ENCODE results near the gene HID1.
"Not testable (repeated sequence)": the region's sequence is repeated elsewhere in the genome, so short reads cannot be mapped to it uniquely, and the experiment has no call there.

Gene HID1

GRCh38 chr17:74999523-74999922 is 27.0 kb upstream of the HID1 start:
- DNase-seq: no peak

- DNase-seq: no peak
These were observed 26.2 kb upstream of the HID1 start for GRCh38 chr17:74998783-74999182.

- no peak for DNase-seq
These were observed 23.3 kb upstream of the HID1 start for GRCh38 chr17:74995847-74996246.

DNA sequence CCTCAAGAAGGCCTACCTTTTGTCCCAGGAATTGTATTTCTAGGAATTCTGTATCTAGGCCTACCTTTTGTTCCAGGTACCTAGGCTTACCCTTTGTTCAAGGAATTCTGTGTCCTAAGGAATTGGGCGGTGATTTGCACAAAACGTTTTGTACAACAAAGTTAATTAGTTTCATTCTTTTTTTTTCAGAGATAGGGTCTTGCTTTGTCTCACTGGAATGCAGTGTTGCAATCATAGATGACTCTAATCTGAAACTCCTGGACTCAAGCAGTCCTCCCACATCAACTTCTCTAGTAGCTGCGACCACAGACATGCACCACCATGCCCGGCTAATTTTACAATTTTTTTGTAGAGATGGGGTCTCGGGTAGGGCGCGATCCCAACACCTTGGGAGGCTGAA is 21.9 kb upstream of the HID1 start:
- DNase-seq: no peak

DNA sequence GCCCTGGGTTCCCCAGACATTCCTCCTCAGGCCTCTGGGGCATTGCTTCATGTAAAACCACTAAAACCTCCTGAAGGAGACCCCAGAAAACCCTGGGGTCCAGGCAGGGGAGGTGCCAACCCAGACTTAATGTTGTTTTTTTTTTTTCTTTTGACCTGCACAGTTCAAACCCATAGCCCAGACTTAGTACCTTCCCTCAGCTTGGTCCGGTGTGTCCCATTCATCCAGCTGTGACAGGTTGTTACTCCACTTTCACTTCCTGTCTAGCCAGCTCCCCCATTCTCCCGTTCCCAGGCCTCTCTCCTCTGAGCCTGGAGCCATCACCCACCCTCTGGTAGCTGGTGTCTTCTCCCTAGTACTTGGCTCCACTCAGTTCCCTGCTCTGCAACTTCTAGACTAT is 19.7 kb upstream of the HID1 start:
- no peak for DNase-seq

DNA sequence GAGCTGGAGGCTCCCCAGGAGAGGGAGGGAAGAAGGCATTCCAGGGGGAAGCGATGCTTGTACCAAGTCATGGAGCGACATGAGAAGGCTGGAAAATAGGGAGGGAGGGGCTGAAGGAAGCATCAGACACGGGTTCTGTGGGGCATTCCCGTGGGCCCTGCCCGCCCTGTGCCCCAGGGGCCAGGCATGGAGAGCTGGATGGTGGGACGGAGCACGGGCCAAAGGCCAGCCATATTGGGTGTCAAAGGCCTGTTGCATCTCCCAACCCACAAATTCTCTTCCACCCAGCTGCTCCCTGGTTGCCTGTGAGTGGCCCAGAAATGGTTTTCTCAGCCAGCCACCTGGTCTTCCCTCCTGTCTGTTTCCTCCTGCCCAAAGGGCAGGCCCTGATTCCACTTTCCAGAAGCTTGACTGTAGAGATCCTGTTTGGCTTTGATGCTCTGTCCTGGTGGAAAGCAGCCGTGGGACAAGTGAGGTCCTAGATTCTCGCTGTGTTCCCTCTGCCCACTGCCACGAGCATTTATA is 18.1 kb upstream of the HID1 start:
- no peak for DNase-seq

- peak; percentile 37 for DNase-seq
These were observed 15.6 kb upstream of the HID1 start for GRCh38 chr17:74987909-74988711.

DNA sequence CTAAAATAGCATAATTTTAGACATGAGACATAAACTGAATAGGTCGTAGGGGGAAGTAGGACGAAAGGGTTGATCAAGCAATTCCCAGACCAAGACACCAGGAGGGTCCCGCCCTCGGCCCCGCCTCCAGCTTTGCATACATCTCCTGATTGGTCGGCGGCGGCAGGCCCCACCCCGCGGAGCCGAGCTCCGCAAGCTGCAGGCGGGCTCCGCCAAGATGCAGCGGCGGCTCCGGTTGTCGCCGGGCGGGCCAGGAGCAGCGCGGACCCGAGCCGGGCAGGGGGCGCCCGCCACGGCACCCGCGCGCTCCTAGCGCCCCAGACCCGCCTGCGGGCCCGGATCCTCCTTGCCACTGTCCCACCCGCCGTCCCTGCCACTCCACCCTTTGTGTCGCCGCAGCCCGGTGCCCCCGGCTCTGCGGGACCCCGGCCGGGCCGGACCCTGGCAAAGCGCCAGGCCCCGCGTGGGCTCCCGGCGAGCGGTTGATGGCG is 14.9 kb upstream of the HID1 start, which contains the start of gene CDR2L:
CDR2L (plus strand) TSS at position 215 of the 491 bp plus-strand sequence. CDS start 412 bp downstream, outside the sequence.
- DNase-seq: peak; percentile 89

GRCh38 chr17:74986206-74986576 is 13.6 kb upstream of the HID1 start:
- DNase-seq: no peak

- peak; percentile 54 for DNase-seq
These were observed 10.2 kb upstream of the HID1 start for GRCh38 chr17:74982663-74983313.

DNA sequence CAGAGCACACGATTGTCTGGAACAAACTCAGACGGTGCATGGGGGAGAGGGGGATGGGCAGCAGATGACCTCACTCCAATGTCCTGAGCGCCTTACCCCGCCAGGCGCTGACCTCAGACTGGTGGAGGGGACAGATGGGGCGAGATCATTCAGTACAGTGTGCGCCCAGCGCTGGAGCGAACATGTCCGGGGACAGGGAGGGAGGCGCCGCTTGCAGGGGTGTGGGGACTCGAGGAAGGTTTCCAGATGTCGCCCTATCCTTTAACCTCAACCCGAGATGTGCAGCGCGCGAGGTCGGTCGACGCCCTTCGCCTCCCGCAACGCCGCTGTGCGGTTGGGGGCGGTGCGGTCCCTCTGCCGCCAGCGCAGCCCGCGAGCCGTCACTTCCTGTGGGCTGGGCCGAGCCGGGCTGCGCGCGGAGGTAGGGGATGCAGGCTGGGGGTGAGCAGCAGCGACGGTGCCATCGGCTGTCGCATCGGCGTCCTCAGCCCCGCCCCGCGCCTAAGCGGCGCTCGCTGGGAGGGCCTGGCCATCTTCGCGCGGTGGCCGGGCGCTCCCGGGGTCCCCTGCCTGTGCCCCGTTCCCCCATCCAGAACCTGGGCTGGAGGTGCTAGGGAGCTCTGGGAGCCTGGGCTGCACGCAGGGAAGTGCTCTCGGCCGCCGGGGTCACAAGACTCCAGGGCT is 9.6 kb upstream of the HID1 start:
- DNase-seq: peak; percentile 80

DNA sequence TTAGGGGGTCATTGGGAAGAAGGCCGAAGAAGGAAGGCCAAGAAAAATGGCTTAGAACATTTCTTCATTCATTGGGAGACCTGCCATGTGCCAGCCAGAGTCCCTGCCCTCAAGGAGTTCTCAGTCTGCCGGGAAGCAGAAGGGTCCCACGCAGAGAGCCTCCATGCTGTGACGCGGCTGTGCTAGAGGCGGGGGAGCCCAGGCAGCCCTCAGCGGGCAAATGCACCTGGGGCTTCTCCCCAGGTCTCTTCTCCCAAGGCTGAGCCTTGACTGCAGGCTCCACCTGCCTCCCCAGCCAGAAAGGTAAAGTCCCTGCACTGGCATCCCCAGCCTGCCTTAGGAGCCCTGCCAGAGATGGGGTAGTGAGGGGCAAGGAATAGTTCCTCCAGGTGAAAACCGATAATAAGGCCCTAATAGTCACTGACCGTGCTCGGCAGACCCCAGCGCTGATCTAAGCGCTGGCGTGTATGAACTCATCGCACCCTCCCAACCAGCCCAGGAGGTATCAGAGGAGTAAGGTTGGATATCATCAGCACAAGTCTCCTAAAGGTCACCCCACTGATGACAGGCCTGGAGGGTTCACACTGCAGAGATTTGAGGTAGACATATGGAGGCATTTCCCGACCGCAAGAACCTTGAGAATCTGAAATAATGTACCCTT is 8.9 kb upstream of the HID1 start:
- no peak for DNase-seq

DNA sequence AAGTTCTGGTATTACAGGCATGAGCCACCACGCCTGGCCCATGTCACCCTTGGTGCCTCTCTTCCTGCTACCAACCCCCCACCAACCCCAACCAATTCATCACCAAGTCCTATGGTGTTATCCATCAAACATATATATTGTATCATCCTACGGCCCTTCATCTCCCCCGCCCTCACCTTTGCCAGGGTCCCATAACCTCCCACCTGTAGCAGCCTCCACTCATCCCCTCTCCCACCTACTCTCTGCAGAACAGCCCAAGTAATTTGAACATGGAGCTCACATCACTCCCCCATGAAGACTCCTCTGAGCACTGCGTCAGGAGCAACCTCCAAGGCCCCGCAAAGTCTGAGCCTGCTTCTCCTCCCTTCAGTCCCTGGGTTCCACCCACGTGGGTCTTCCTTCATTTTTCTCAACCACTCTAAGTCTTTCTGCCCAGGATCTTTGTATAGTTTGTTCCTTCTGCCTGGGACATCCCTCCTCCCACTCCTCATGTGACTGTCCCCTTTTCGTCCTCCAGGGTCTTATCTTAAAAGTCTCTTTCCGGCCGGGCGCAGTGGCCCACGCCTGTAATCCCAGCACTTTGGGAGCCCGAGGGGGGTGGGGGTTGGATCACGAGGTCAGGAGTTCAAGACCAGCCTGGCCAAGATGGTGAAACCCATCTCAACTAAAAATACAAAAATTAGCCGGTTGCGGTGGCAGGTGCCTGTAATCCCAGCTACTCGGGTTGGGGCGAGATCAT is 7.0 kb upstream of the HID1 start:
- DNase-seq: no peak

DNA sequence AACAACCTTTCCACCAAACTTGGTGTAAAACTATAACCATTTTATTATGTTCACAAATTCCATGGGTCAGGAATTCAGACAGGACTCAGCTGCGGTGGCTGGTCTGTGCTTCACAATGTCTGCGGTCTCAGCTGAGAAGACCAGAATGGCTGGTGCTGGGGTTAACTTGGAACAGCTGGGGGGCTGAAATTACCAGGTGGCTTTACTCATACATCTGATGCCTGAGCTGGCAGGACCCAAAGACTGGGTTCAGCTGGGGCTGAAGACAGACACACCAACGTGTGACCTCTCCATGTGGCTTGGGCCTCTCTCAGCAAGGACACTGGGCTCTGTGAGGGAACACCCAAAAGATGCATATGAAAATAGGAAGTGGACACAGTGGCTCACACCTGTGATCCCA is 5.7 kb upstream of the HID1 start:
- no peak for DNase-seq

DNA sequence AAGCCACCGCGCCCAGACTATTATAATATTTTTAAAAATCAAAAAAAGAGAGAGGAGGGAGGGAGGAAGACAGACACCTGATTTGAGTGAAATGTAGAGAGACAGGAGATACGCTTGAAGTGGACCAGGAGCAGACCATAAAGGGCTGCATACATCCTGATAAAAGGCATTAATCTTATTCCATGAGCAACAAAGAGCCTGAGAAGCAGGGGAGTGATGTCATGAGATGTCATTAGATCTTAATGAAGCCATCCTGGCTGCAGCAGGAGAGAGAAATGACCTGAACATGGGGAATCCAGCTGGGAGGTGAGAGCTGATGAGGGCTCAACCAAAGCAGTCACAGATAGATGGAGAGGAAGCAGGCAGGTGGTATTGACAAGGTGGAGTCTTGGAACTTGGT is 5.2 kb upstream of the HID1 start:
- no peak for DNase-seq

DNA sequence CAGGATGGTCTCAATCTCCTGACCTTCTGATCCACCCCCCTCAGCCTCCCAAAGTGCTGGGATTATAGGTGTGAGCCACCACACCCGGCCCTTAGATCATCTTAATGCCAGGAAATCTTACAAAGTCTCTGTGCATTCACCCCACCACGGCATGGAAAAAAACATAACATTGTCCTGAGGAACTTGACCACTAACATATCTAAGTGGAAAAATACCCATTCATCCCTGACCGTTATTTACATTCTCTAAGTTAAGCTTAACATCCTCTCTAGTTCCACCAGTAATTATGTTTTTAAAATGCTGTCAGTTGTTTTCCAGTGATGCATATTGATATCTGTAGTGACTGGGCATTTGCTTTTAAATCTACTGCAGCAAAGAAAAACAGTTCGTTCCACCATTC is 3.4 kb upstream of the HID1 start:
- no peak for DNase-seq

DNA sequence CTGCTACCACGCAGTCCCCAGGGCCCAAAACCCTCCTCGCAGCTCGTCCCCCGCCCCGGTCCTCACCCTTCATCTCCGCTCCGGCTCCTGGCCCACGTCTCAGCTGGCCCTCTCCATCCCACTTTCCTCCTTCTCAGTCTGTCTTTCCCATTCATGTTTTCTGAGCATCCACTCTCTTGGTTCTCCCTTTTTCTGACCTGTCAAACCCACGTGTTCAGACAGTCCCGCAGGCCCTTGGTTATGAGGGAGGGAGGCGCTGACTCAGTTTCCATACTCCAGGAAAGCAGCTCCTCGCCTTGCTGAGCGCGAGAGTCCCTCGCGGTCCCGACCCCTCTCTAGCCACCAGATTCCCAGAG is 392 bp upstream of the HID1 start:
- no peak for DNase-seq

DNA sequence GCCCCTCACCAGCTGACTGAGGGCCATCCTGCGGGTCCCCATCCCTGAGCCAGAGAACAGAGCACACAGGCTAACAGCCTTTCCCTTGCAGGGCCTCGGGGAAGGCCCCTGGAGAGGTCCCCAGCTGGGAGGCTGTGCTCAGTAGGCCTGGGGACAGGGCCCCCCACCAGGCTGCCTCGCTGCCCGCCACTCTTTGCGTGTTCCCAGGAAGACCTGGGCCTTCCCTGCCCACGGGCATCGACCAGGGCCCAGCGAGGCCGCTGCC is 785 bp downstream of the HID1 start:
- no peak for DNase-seq

DNA sequence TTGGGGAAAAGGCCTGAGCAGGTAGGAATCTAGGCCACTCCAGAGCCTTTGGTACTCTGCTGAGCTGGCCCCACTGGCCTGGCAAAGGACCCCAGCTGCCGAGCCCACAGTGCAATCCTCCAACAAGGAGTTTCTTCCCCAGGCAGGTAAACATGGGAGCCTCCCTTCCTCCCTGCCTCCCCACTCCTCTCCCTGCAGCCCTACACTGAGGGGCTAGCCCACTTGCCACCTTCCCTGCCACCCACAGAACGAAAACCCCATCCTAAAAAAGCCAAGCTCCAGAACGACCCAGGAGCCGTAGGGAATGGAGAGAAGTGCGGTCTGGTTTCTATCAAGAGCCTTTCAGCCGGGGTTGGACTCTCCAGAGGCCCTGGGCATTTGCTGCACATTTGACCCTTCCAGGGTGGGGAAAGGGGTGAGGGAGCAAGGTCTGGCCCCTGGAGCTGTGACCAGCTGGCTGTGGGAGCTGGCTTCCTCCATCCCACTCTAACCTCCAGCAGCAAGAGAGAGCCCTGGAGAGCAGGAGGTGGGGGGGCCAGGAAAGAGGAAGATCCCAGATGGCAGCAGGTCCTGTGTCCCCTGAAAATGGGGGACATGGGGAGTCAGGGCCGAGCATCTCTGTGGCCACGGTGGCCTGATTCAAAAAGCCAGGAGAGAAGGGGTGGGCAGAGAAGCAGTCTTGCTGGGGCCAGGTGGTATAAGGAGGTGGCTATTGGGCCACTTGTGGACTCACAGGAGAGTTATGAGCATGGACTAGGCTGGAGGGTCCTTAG is 1.3 kb downstream of the HID1 start:
- DNase-seq: no peak

DNA sequence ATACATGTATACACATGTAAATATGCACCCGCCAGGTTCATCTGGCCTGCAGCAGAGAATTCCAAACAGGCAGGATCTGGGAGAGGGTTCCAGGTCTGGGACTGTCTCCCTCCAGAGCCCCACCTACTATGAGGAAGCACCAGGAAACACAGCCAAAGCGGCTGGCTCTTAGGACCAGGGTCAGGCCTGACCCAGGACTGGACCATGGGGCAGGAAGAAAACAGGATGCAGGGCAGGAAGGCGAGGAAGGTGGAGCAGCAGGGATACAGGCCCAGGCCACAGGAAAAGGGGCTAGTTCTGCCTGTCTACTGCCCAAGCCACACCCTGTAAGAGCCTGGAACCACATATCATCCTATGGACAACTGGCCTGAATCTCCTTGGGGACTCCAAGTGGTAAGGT is 2.2 kb downstream of the HID1 start:
- no peak for DNase-seq

DNA sequence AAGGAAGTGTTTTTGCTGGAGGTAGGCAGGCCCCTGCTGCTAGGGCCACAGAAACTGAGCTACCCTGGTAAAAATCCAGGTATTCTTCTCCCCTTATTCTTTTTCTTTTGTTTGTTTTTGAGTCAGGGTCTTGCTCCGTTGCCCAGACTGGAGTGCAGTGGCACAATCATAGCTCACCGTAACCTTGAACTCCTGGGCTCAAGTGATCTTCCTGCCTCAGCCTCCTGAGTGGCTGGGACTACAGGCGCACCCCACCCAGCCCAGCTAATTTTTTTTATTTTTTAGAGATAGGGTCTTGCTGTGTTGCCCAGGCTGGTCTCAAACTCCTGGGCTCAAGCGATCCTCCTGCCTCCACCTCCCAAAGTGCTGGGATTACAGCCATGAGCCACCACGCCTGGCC is 3.1 kb downstream of the HID1 start:
- DNase-seq: not testable (repeated sequence)

GRCh38 chr17:74968361-74968780 is 4.2 kb downstream of the HID1 start:
- DNase-seq: peak; percentile 28

Measured in NCI-H510A treated with DMSO at 0.1 percent for 48 hours (cell line).